ENCODE results near the gene RAPGEF1.

Gene RAPGEF1

DNA sequence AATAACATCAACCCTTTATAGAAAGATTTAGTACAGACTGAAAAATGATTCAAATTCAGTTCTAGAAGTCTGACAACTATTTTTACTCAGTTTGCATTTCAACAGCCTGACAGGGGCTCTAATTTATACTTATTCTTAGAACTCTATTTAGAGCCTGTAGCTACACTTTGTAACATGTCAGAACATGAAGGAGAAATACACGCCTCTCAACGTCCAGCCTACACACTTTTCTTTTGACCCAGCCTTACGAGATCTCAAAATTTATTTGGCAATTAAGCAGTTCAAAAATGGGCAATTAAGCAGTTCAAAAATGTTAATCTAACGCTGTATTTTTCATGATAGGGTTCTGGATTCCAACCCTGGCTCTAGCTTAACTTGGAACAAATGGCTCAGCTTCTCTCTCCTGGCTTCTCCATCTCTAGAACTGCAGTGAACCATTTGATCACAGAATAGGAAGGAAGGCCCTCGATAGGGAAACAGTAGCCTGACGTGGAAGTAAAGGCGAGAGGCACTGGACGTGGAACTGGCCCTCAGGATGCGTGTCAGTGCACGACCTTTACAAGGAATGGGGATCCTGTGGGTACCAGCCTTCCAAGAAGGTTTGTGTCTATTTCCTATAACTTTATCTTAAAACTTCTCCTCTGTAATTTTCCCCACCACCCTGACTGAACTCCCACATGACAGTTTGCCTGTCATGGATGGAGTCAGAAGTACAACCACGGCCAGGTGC, 128.1 kb downstream of the RAPGEF1 start:
- H3K36me3 ChIP-seq (ENCODE audit: low read depth), result no peaks in the 10 kb centered on the region

DNA sequence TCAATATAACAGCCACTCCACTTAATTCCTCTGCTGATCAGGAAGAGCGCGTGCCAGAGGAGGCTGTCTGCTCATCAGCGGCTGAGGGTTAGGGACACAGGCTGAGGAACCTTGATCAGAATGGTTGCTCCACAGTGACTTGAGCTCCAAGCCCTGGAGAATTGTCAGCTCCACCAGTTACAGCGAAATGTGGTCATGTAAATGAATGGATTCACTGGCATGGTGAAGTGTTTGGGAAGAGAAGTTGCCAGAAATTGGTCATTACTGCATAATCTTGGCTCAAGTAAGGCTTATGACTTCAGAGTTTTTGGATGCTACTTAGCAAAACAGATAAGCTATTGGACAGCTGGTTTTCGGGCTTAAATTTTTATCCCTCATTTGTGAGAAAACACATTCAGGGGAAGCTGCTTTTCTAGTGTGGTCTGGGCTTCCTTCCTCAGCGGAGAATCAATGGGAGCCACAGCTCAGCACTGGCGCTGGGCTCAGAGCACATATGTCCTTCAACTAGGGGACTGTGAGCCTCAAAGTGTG, 129.6 kb downstream of the RAPGEF1 start:
- Histone ChIP-seq H3K9me3 (ENCODE audit: severe bottlenecking) (no peaks in the 10 kb centered on the region), H3K36me3 (ENCODE audit: low read depth) (no peaks in the 10 kb centered on the region), H3K4me3 (ENCODE audit: severe bottlenecking) (no peak overlapping the region), H3K27me3 (ENCODE audit: insufficient read depth, poor library complexity, severe bottlenecking) (no peaks in the 10 kb centered on the region), H3K4me1 (ENCODE audit: insufficient read depth, poor library complexity, severe bottlenecking) (peaks cover 20% of the 10 kb centered on the region), H3K27ac (ENCODE audit: poor library complexity, severe bottlenecking) (no peak overlapping the region)
- TF ChIP-seq, protein P1, sequence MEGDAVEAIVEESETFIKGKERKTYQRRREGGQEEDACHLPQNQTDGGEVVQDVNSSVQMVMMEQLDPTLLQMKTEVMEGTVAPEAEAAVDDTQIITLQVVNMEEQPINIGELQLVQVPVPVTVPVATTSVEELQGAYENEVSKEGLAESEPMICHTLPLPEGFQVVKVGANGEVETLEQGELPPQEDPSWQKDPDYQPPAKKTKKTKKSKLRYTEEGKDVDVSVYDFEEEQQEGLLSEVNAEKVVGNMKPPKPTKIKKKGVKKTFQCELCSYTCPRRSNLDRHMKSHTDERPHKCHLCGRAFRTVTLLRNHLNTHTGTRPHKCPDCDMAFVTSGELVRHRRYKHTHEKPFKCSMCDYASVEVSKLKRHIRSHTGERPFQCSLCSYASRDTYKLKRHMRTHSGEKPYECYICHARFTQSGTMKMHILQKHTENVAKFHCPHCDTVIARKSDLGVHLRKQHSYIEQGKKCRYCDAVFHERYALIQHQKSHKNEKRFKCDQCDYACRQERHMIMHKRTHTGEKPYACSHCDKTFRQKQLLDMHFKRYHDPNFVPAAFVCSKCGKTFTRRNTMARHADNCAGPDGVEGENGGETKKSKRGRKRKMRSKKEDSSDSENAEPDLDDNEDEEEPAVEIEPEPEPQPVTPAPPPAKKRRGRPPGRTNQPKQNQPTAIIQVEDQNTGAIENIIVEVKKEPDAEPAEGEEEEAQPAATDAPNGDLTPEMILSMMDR (IDR thresholded peaks at IDR 0.05; ENCODE audit: poor library complexity, severe bottlenecking), result no peak
- DNase-seq (ENCODE audit: low spot score) (no peak), ATAC-seq (ENCODE audit: low read depth) (no peak)

More for the DNA sequence above, 128.1 kb downstream of the RAPGEF1 start:
- TF ChIP-seq, protein P1 (IDR thresholded peaks at IDR 0.05; ENCODE audit: poor library complexity, severe bottlenecking), result no peak
- H3K4me1 ChIP-seq (ENCODE audit: insufficient read depth, poor library complexity, severe bottlenecking), result peaks cover 20% of the 10 kb centered on the region
- ATAC-seq (ENCODE audit: low read depth), result no peak
- H3K9me3 ChIP-seq (ENCODE audit: severe bottlenecking), result no peaks in the 10 kb centered on the region
- no peaks in the 10 kb centered on the region for H3K27me3 ChIP-seq (ENCODE audit: insufficient read depth, poor library complexity, severe bottlenecking)
- H3K27ac ChIP-seq (ENCODE audit: poor library complexity, severe bottlenecking), result no peak overlapping the region
- DNase-seq (ENCODE audit: low spot score), result no peak
- H3K4me3 ChIP-seq (ENCODE audit: severe bottlenecking), result no peak overlapping the region

DNA sequence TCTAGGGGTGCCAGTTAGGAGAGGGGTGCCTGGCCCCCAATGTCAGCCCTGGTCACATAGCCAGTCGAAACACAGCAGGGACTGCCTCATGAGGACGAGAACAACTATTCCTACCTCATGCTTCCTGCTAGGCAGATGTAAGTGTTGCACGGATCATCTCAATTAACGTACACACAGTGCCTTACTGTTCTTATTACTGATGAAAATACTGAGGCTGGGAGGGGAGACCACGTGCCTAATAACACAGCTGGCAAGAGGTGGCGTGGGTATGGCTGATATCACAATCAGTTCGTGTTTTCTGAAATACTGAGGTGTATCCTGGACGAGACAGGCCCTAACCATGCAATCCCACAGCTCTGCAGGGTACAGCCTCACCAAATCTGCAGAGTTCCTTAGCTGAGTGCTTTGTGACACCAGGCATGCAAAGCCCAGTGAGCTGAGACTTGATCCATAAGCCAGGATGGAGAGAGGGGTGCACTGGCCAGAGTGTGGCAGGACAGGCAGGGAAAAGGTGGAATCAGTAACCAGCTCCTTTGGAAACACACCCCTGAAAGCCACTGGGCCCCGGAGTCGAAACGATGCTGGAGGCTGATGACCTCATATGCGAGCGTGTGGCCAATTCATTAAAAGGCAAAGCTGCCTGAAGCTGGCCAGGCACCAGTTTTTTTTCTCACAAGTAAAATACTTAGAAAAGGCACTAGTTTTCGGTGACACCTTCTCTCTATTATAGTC, 130.6 kb downstream of the RAPGEF1 start:
- no peaks in the 10 kb centered on the region for H3K36me3 ChIP-seq (ENCODE audit: low read depth)
- DNase-seq (ENCODE audit: low spot score) (no peak), ATAC-seq (ENCODE audit: low read depth) (peak; percentile 7; the same call in 2 of the 3 replicates)
- H3K27ac ChIP-seq (ENCODE audit: poor library complexity, severe bottlenecking), result peak overlapping the region; percentile 81
- TF ChIP-seq, protein P1 (IDR thresholded peaks at IDR 0.05; ENCODE audit: poor library complexity, severe bottlenecking), result no peak
- H3K4me1 ChIP-seq (ENCODE audit: insufficient read depth, poor library complexity, severe bottlenecking), result peaks cover 20% of the 10 kb centered on the region
- H3K9me3 ChIP-seq (ENCODE audit: severe bottlenecking), result no peaks in the 10 kb centered on the region
- H3K27me3 ChIP-seq (ENCODE audit: insufficient read depth, poor library complexity, severe bottlenecking), result no peaks in the 10 kb centered on the region
- no peak overlapping the region for H3K4me3 ChIP-seq (ENCODE audit: severe bottlenecking)

DNA sequence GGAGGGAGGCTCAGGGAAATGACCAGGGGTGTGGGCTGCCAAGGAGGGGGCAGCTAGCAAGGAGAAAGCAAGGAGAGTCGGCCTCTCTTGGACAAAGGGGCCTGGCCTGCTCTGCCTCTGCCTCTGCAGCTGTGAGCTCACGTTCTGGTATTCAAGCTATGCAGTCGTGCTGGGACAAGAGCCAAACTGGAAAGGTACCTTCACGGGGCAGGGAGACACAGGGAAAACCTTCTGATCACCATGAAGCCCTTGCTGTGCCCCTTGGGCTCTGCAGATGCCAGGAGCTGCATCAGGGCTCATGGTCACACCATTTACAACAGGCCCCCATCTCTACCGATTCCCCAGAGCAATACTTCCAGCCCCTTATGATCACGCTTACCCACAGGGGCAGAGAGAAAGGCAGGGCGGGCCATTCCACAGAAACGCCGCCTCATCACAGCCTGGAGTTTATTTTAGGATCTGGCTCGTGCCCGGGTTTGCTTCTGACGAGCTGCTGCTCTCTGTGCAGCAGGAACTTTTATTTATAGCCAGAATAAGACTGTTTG, 131.3 kb downstream of the RAPGEF1 start:
- Histone ChIP-seq H3K9me3 (ENCODE audit: severe bottlenecking) (no peaks in the 10 kb centered on the region), H3K4me3 (ENCODE audit: severe bottlenecking) (no peak overlapping the region), H3K27ac (ENCODE audit: poor library complexity, severe bottlenecking) (peak overlapping the region; percentile 81), H3K4me1 (ENCODE audit: insufficient read depth, poor library complexity, severe bottlenecking) (peaks cover 20% of the 10 kb centered on the region), H3K36me3 (ENCODE audit: low read depth) (no peaks in the 10 kb centered on the region), H3K27me3 (ENCODE audit: insufficient read depth, poor library complexity, severe bottlenecking) (no peaks in the 10 kb centered on the region)
- peak; percentile 96 for ATAC-seq (ENCODE audit: low read depth)
- peak; percentile 84 for DNase-seq (ENCODE audit: low spot score)
- TF ChIP-seq, protein P1 (IDR thresholded peaks at IDR 0.05; ENCODE audit: poor library complexity, severe bottlenecking), result no peak

Data from RWPE2 (cell line).